RWPE2 (cell line): Measurements from ENCODE around the gene PLEKHJ1.

ENCODE experiments used
- ATAC-seq: fragments of 200-7000 bp; cut with Tn5 transposase; 3 replicates; pipeline ENCODE4 v1.9.1; 2021; ENCODE audit warnings: low read depth
- DNase-seq: peaks from one replicate; pipeline ENCODE4 v3.0.0-alpha.2; 2020; ENCODE audit warnings: low spot score
- H3K27ac ChIP-seq: fragments of 450-650 bp; 2 replicates; pipeline ENCODE4 v1.5.1; 2017; ENCODE audit warnings: mild to moderate bottlenecking; ENCODE audit not compliant: poor library complexity, severe bottlenecking
- H3K27me3 ChIP-seq: fragments of 250-450 bp; sonication (Bioruptor Pico); 2 replicates; pipeline ENCODE4 v1.5.1; 2021; ENCODE audit warnings: mild to moderate bottlenecking, moderate library complexity; ENCODE audit not compliant: insufficient read depth, poor library complexity, severe bottlenecking
- H3K36me3 ChIP-seq: fragments of 250-450 bp; sonication (Bioruptor Pico); 2 replicates; pipeline ENCODE4 v1.5.1; 2020; ENCODE audit warnings: low read depth, mild to moderate bottlenecking, moderate library complexity
- H3K4me1 ChIP-seq: fragments of 250-450 bp; sonication (Bioruptor Pico); 2 replicates; pipeline ENCODE4 v1.5.1; 2021; ENCODE audit warnings: mild to moderate bottlenecking, moderate library complexity; ENCODE audit not compliant: insufficient read depth, poor library complexity, severe bottlenecking
- H3K4me3 ChIP-seq: fragments of 250-450 bp; sonication (Bioruptor Pico); 2 replicates; pipeline ENCODE4 v1.5.1; 2021; ENCODE audit warnings: mild to moderate bottlenecking, moderate library complexity; ENCODE audit not compliant: severe bottlenecking
- H3K9me3 ChIP-seq: fragments of 250-450 bp; sonication (Bioruptor Pico); 2 replicates; pipeline ENCODE4 v1.5.1; 2021; ENCODE audit warnings: mild to moderate bottlenecking, moderate library complexity; ENCODE audit not compliant: severe bottlenecking
- CTCF ChIP-seq: fragments of 450-650 bp; IDR thresholded peaks from one replicate; pipeline ENCODE4 v1.5.1; 2017; ENCODE audit warnings: mild to moderate bottlenecking, moderate library complexity; ENCODE audit not compliant: poor library complexity, severe bottlenecking

PLEKHJ1 gene

DNA sequence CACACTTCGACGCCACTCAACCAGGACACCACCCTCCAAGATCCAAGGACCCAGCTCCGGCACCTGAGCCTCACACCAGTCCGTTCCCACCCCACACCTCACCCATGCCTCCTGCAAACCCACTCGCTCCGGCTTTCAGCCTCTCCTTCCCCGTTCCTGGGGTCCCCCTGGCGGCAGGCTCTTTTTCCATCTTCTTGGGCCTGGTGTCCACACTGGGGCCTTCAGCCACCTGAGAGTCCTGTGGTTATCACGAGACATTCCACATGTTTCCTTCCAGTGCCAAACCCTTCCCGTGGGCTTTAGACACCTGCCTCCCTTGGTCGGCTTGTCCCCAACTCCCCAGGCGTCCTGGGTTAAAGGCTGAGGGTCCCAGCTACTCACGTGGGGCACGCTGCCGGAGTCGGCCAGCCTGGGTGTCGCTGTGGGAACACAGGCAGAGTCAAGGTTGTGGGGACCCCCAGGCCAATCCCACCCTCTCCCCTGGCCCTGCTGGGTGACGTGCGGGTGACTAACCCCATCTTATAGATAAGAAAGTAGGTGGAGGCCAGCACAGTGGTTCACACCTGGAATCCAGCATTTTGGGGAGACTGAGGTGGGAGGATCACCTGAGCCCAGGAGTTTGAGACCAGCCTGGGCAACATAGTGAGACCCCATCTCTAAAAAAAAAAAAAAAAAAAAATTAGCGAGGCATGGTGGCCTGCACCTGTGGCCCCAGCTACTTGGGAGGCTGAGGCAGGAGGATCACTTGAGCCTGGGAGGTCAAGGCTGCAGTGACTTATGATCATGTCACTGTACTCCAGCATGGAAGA is 18.1 kb upstream of the PLEKHJ1 start:
- TF ChIP-seq CTCF = no peak
- H3K36me3 ChIP-seq = no peaks in the 10 kb centered on the region
- H3K27ac ChIP-seq = no peak overlapping the region
- peaks cover 43% of the 10 kb centered on the region for H3K27me3 ChIP-seq
- ATAC-seq (no peak), DNase-seq (peak; percentile 58)
- no peaks in the 10 kb centered on the region for H3K9me3 ChIP-seq
- H3K4me3 ChIP-seq = no peak overlapping the region
- no peaks in the 10 kb centered on the region for H3K4me1 ChIP-seq

- H3K4me3 ChIP-seq = no peak overlapping the region
- no peak overlapping the region for H3K27ac ChIP-seq
- no peaks in the 10 kb centered on the region for H3K36me3 ChIP-seq
- ATAC-seq = no peak
- H3K27me3 ChIP-seq = peaks cover 43% of the 10 kb centered on the region
- H3K4me1 ChIP-seq = no peaks in the 10 kb centered on the region
- no peak for TF ChIP-seq CTCF
- DNase-seq = peak; percentile 54
- H3K9me3 ChIP-seq = no peaks in the 10 kb centered on the region
These were observed 17.3 kb upstream of the PLEKHJ1 start for GRCh38 chr19:2253106-2254063.

DNA sequence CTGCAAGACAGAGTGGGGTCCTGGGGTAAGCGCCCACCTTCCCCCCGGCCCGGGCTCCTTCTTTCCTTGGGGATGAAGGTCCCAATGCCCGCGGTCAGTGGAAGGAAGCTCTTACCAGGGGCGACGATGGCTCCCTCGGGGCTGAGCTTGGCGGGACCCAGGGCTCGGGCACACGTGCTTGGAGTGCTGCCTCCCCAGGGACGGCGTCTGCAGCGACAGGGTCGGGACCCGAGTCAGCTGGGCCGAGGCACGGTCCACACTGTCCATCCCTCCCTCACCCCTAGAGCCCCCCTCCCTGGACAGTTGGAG is 16.6 kb upstream of the PLEKHJ1 start:
- DNase-seq (no peak), ATAC-seq (no peak)
- Histone ChIP-seq H3K9me3 (no peaks in the 10 kb centered on the region), H3K4me1 (no peaks in the 10 kb centered on the region), H3K4me3 (no peak overlapping the region), H3K27ac (no peak overlapping the region), H3K36me3 (no peaks in the 10 kb centered on the region; the same call in 1 of the 2 replicates), H3K27me3 (peaks cover 43% of the 10 kb centered on the region)
- no peak for TF ChIP-seq CTCF

- DNase-seq = no peak
- no peak for TF ChIP-seq CTCF
- Histone ChIP-seq H3K27me3 (peaks cover 43% of the 10 kb centered on the region), H3K36me3 (peaks cover 5% of the 10 kb centered on the region), H3K4me1 (no peaks in the 10 kb centered on the region), H3K4me3 (no peak overlapping the region), H3K27ac (no peak overlapping the region), H3K9me3 (no peaks in the 10 kb centered on the region)
- ATAC-seq = no peak
These were observed 16.1 kb upstream of the PLEKHJ1 start for GRCh38 chr19:2252055-2252796.
